GM12875 (cell line): ENCODE results near the gene LPCAT3.
"Not testable (repeated sequence)": the region's sequence is repeated elsewhere in the genome, so short reads cannot be mapped to it uniquely, and the experiment has no call there.

Experiments
- H3K4me3 ChIP-seq: one replicate; pipeline ENCODE4 v1.5.1; 2011; ENCODE audit warnings: low read depth, low read length, control low read depth
- TF ChIP-seq, protein P1 (sequence below): IDR thresholded peaks from 2 replicates; pipeline ENCODE4 v1.5.1; 2011; ENCODE audit warnings: low read depth, mild to moderate bottlenecking, control low read depth, inconsistent platforms, low read length, moderate library complexity, borderline replicate concordance; ENCODE audit not compliant: insufficient read depth

Gene LPCAT3

DNA sequence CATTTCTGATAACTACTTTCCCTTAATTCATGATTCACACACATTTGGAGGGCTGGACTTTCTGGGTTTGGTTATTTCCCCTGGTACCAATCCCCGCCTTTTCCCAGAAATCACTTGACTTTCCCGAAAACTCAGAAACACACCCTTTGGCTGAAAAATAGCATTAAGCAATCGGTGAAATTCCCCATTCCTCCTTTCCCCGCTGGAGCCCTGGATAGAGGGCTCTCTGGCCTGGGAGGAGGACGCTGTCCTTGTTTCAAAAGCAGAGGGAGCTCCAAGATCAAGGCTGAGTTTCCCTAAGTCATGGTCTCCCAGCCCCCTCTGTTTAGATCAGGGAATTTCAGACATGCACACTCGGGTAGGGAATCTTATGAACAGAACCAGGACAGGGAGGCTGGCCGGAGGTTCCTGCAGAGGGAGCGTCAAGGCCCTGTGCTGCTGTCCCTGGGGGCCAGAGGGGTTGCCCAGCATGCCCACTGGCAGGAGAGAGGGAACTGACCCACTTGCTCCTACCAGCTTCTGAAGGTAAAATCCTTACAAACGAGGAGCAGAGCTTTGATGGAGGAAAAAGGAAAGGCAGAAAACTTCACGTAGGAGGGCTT, 42.2 kb upstream of the LPCAT3 start, which contains the start of gene C1S:
C1S (plus strand) TSS at position 366 of the 602 bp plus-strand sequence. CDS start 1,195 bp downstream, outside the sequence.
- H3K4me3 ChIP-seq: no peak within 1 kb of the TSS
- TF ChIP-seq, protein P1, sequence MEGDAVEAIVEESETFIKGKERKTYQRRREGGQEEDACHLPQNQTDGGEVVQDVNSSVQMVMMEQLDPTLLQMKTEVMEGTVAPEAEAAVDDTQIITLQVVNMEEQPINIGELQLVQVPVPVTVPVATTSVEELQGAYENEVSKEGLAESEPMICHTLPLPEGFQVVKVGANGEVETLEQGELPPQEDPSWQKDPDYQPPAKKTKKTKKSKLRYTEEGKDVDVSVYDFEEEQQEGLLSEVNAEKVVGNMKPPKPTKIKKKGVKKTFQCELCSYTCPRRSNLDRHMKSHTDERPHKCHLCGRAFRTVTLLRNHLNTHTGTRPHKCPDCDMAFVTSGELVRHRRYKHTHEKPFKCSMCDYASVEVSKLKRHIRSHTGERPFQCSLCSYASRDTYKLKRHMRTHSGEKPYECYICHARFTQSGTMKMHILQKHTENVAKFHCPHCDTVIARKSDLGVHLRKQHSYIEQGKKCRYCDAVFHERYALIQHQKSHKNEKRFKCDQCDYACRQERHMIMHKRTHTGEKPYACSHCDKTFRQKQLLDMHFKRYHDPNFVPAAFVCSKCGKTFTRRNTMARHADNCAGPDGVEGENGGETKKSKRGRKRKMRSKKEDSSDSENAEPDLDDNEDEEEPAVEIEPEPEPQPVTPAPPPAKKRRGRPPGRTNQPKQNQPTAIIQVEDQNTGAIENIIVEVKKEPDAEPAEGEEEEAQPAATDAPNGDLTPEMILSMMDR: no peak

DNA sequence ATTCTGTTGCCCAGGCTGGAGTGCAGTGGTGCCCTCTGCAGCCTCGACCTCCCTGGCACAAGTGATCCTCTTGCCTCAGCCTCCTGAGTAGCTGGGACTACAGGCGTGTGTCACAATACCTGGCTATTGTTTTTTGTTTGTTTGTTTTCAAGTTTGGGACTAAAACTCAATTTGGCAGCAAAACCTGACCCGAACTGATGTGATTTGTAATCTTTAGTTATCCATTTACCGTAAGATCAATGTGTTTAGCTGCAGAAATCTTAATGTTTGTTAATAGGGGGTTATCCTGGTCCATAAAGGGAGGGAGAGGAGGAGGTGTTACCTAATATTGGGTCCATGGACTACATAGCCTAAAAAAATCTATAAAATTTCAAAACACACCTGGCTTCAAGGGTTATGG, 41.5 kb upstream of the LPCAT3 start:
- TF ChIP-seq, protein P1: no peak
- H3K4me3 ChIP-seq: no peak overlapping the region

DNA sequence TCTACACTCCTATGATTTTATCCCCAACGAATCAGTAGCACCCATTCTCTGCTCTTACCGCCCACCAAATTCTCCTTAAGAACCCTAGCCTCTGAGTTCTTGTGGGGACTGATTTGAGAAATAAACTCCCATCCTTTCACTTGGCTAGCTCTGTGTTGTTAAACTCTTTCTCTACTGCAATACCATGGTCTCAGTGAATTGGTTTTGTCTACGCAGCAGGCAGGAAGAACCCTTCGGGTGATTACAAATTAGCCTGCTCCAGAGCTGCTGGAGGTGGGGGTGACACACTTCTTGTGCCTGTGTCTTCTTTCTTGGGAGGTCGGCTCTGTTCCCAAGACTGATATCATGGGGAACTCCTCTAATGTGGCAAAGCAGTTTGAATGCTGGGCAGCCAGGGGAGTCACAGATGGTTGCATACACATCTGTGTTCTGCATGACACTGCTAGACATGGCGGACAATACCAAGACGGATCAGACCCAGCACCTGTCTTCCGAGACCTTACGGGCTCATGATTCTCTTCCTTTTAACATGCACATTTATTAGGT, 40.6 kb upstream of the LPCAT3 start:
- H3K4me3 ChIP-seq: no peak overlapping the region
- TF ChIP-seq, protein P1: no peak

DNA sequence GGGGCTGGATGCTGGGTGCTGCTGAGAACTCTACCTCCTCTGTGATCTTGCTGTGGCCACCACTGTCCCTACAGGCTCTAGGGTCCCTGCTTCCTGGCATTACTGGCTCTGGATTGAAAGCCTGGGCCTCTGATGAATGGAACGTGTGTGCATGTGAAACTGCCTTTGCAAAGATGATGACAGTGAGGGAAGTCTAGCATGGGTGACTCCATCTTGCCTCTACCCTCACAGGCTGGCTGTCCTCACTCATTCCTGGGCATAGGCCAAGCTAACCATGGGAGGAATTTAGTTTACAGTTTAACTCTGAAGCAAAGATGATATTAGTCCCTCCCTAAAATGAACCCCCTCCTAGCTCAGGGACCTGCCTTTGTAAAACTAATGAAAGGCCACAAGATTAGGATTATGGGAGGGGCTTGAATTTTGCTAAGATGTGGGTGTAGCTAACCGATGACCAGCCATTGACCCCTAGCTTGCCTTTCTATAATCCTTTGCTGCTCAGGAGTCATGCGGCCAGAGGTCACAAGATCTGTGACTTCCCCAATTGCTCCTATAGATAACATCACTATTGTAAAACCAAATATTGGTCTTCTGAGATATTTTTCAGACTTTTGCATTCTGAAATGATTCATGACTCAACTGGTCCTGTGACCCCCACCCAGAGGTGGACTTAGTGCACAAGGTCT, 40.0 kb upstream of the LPCAT3 start:
- H3K4me3 ChIP-seq: no peak overlapping the region
- TF ChIP-seq, protein P1: no peak

DNA sequence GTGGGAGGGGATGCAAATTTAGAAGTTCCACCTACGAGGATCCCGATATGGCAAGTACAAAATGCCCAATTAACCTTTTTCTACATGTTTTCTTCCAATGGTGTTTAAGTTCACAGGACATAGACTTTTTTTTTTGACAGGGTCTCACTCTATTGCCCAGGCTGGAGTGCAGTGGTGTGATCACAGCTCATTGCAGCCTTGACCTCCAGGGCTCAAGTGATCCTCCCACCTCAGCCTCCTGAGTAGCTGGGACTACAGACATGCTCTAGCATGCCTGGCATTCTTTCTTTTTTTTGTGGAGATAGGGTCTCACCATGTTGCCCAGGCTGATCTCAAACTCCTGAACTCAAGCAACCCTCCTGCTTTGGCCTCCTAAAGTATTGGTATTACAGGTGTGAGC, 37.5 kb upstream of the LPCAT3 start:
- H3K4me3 ChIP-seq: not testable (repeated sequence)

DNA sequence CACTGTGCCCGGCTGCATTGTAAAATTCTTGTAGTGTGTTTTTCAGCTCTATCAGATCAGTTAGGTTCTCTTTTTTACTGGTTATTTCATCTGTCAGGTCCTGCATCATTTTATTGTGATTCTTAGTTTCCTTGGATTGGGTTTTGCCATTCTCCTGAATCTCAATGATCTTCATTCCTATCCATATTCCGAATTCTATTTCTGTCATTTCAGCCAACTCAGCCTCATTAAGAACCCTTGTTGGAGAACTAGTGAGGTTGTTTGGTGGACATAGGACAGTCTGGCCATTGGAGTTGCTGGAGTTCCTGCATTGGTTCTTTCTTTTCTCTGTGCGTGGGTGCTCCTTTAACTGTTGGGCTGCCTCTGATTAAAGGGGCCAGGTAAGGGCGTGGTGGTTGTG, 36.6 kb upstream of the LPCAT3 start:
- no peak overlapping the region for H3K4me3 ChIP-seq
- TF ChIP-seq, protein P1: no peak

DNA sequence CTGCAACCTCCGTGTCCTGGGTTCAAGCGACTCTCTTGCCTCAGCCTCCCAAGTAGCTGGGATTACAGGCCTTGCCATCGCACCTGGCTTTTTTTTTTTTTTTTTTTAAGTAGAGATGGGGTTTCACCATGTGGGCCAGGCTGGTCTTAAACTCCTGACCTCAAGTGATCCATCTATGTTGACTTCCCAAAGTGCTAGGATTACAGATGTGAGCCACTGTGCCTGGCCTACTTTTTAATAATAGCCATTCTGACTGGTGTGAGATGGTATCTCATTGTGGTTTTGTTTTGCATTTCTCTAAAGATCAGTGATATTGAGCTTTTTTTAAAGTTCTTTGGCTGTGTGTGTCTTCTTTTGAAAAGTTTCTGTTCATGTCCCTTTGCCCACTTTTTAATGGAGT, 31.7 kb upstream of the LPCAT3 start:
- H3K4me3 ChIP-seq: not testable (repeated sequence)

DNA sequence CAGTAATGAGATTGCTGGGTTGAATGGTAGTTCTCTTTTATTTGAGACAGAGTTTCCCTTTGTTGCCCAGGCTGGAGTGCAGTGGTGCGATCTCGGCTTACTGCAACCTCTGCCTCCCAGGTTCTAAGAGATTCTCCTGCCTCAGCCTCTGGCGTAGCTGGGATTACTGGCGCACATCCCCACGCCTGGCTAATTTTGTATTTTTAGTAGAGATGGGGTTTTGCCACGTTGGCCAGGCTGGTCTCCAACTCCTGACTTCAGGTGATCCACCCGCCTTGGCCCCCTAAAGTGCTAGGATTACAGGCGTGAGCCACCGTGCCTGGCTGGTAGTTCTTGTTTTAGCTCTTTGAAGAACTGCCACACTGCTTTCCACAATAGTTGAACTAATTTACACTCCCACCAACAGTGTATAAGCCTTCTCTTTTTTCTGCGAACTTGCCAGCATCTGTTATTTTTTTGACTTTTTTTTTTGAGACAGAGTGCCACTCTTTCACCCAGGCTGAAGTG, 31.2 kb upstream of the LPCAT3 start:
- not testable (repeated sequence) for H3K4me3 ChIP-seq
